Lower leg skin (tissue), 3 donors: Measurements from ENCODE around the gene PSMA8.

Experiments
- POLR2A ChIP-seq, 2 donors: fragments of 450-650 bp; IDR thresholded peaks; one replicate each; pipeline ENCODE4 v1.6.1; 2016 to 2017; ENCODE audit warnings: antibody characterized with exemption in 2 of 2, mild to moderate bottlenecking in 1 of 2, moderate library complexity in 1 of 2
- TF ChIP-seq, protein P1 (sequence below), 3 donors: fragments of 450-650 bp; IDR thresholded peaks; one replicate each; pipeline ENCODE4 v1.5.1; 2016; ENCODE audit warnings: antibody characterized with exemption in 3 of 3, mild to moderate bottlenecking in 3 of 3, moderate library complexity in 2 of 3

DNA sequence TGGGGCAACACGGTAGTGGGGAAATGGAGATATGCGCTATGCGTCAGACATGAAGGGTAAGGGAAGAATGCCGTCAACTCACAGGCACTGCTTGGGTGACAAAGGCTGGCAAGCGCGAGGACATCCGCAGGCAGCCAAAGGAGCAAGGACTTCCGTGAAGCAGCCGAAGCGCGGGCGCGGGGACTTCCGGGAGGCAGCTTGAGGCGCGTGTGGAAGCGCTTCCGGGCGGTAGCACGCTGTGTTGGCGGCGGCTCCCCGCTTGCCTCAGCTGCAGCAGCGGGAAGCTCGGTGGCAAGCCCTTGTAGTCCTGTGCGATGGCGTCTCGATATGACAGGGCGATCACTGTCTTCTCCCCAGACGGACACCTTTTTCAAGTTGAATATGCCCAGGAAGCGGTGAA is at the start of gene PSMA8:
- TF ChIP-seq, protein P1, sequence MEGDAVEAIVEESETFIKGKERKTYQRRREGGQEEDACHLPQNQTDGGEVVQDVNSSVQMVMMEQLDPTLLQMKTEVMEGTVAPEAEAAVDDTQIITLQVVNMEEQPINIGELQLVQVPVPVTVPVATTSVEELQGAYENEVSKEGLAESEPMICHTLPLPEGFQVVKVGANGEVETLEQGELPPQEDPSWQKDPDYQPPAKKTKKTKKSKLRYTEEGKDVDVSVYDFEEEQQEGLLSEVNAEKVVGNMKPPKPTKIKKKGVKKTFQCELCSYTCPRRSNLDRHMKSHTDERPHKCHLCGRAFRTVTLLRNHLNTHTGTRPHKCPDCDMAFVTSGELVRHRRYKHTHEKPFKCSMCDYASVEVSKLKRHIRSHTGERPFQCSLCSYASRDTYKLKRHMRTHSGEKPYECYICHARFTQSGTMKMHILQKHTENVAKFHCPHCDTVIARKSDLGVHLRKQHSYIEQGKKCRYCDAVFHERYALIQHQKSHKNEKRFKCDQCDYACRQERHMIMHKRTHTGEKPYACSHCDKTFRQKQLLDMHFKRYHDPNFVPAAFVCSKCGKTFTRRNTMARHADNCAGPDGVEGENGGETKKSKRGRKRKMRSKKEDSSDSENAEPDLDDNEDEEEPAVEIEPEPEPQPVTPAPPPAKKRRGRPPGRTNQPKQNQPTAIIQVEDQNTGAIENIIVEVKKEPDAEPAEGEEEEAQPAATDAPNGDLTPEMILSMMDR (IDR thresholded peaks at IDR 0.05), result no peak
- no peak for TF ChIP-seq POLR2A (IDR thresholded peaks at IDR 0.05)
